Mucosa of stomach (tissue), 1 donor: ENCODE measurements around the gene ADCY9.

Experiments used
- H3K27me3 ChIP-seq: one replicate; pipeline ENCODE4 v1.7.0; 2013; ENCODE audit warnings: mild to moderate bottlenecking, low read length; ENCODE audit not compliant: control insufficient read depth, insufficient read depth
- H3K36me3 ChIP-seq: one replicate; pipeline ENCODE4 v1.7.0; 2013; ENCODE audit warnings: low read length; ENCODE audit not compliant: control insufficient read depth, insufficient read depth
- H3K4me1 ChIP-seq: one replicate; pipeline ENCODE4 v1.7.0; 2013; ENCODE audit warnings: mild to moderate bottlenecking, low read length; ENCODE audit not compliant: control insufficient read depth, insufficient read depth
- H3K4me3 ChIP-seq: one replicate; pipeline ENCODE4 v1.7.0; 2013; ENCODE audit warnings: low read length
- H3K9ac ChIP-seq: one replicate; pipeline ENCODE4 v1.7.0; 2013; ENCODE audit warnings: mild to moderate bottlenecking, low read length, moderate library complexity
- H3K9me3 ChIP-seq: one replicate; pipeline ENCODE4 v1.7.0; 2013; ENCODE audit warnings: mild to moderate bottlenecking, low read length, moderate library complexity; ENCODE audit not compliant: control insufficient read depth
- donor health status: Pancreatic carcinoma.

Gene ADCY9

GRCh38 chr16:4032768-4033167 lies 83.5 kb downstream of the ADCY9 start:
- Histone ChIP-seq H3K9me3 (no peaks in the 10 kb centered on the region), H3K36me3 (no peaks in the 10 kb centered on the region), H3K4me3 (no peak overlapping the region), H3K9ac (no peak overlapping the region), H3K27me3 (no peaks in the 10 kb centered on the region), H3K4me1 (no peaks in the 10 kb centered on the region)

GRCh38 chr16:4028144-4028543 lies 88.1 kb downstream of the ADCY9 start:
- H3K36me3 ChIP-seq = no peaks in the 10 kb centered on the region
- no peak overlapping the region for H3K9ac ChIP-seq
- no peak overlapping the region for H3K4me3 ChIP-seq
- no peaks in the 10 kb centered on the region for H3K27me3 ChIP-seq
- no peaks in the 10 kb centered on the region for H3K4me1 ChIP-seq
- H3K9me3 ChIP-seq = no peaks in the 10 kb centered on the region

GRCh38 chr16:4026854-4027253 lies 89.4 kb downstream of the ADCY9 start:
- Histone ChIP-seq H3K4me1 (peaks cover 3% of the 10 kb centered on the region), H3K9ac (no peak overlapping the region)

GRCh38 chr16:4025428-4025827 lies 90.8 kb downstream of the ADCY9 start:
- Histone ChIP-seq H3K36me3 (no peaks in the 10 kb centered on the region), H3K4me1 (peaks cover 11% of the 10 kb centered on the region), H3K9me3 (no peaks in the 10 kb centered on the region), H3K9ac (no peak overlapping the region), H3K27me3 (no peaks in the 10 kb centered on the region), H3K4me3 (no peak overlapping the region)

More at GRCh38 chr16:4026854-4027253, 89.4 kb downstream of the ADCY9 start:
- no peak overlapping the region for H3K4me3 ChIP-seq
- H3K36me3 ChIP-seq = no peaks in the 10 kb centered on the region
- H3K27me3 ChIP-seq = no peaks in the 10 kb centered on the region
- H3K9me3 ChIP-seq = no peaks in the 10 kb centered on the region

GRCh38 chr16:4021916-4022315 lies 94.3 kb downstream of the ADCY9 start:
- peaks cover 26% of the 10 kb centered on the region for H3K4me1 ChIP-seq
- H3K36me3 ChIP-seq = no peaks in the 10 kb centered on the region
- H3K4me3 ChIP-seq = no peak overlapping the region
- no peak overlapping the region for H3K9ac ChIP-seq
- no peaks in the 10 kb centered on the region for H3K27me3 ChIP-seq
- no peaks in the 10 kb centered on the region for H3K9me3 ChIP-seq

- Histone ChIP-seq H3K27me3 (no peaks in the 10 kb centered on the region), H3K9me3 (no peaks in the 10 kb centered on the region)
These were observed 95.0 kb downstream of the ADCY9 start for GRCh38 chr16:4021070-4021779.

GRCh38 chr16:4019371-4019791 lies 96.9 kb downstream of the ADCY9 start:
- peak overlapping the region; percentile 36 for H3K4me3 ChIP-seq
- H3K9me3 ChIP-seq = no peaks in the 10 kb centered on the region
- peak overlapping the region; percentile 58 for H3K9ac ChIP-seq
- H3K36me3 ChIP-seq = no peaks in the 10 kb centered on the region
- H3K27me3 ChIP-seq = no peaks in the 10 kb centered on the region
- peaks cover 33% of the 10 kb centered on the region for H3K4me1 ChIP-seq

More at GRCh38 chr16:4021070-4021779, 95.0 kb downstream of the ADCY9 start:
- H3K36me3 ChIP-seq = no peaks in the 10 kb centered on the region
- H3K9ac ChIP-seq = no peak overlapping the region
- peaks cover 26% of the 10 kb centered on the region for H3K4me1 ChIP-seq
- H3K4me3 ChIP-seq = no peak overlapping the region

GRCh38 chr16:4018391-4018790 lies 97.9 kb downstream of the ADCY9 start:
- H3K36me3 ChIP-seq = no peaks in the 10 kb centered on the region
- no peaks in the 10 kb centered on the region for H3K9me3 ChIP-seq
- H3K9ac ChIP-seq = no peak overlapping the region
- no peak overlapping the region for H3K4me3 ChIP-seq
- H3K4me1 ChIP-seq = peaks cover 33% of the 10 kb centered on the region
- no peaks in the 10 kb centered on the region for H3K27me3 ChIP-seq

GRCh38 chr16:4017807-4018206 lies 98.4 kb downstream of the ADCY9 start:
- Histone ChIP-seq H3K27me3 (no peaks in the 10 kb centered on the region), H3K4me3 (no peak overlapping the region), H3K36me3 (no peaks in the 10 kb centered on the region), H3K9me3 (no peaks in the 10 kb centered on the region), H3K9ac (no peak overlapping the region), H3K4me1 (peaks cover 34% of the 10 kb centered on the region)

- no peaks in the 10 kb centered on the region for H3K27me3 ChIP-seq
- no peak overlapping the region for H3K9ac ChIP-seq
- no peaks in the 10 kb centered on the region for H3K9me3 ChIP-seq
- H3K4me1 ChIP-seq = peaks cover 38% of the 10 kb centered on the region
- H3K36me3 ChIP-seq = no peaks in the 10 kb centered on the region
- H3K4me3 ChIP-seq = no peak overlapping the region
These were observed 99.6 kb downstream of the ADCY9 start for GRCh38 chr16:4016658-4017057.

- H3K36me3 ChIP-seq = no peaks in the 10 kb centered on the region
- no peaks in the 10 kb centered on the region for H3K27me3 ChIP-seq
- no peaks in the 10 kb centered on the region for H3K9me3 ChIP-seq
- H3K4me3 ChIP-seq = no peak overlapping the region
- H3K9ac ChIP-seq = no peak overlapping the region
- peaks cover 32% of the 10 kb centered on the region for H3K4me1 ChIP-seq
These were observed 100.3 kb downstream of the ADCY9 start for GRCh38 chr16:4016005-4016352.

- Histone ChIP-seq H3K4me3 (no peak overlapping the region), H3K36me3 (no peaks in the 10 kb centered on the region), H3K9me3 (no peaks in the 10 kb centered on the region), H3K27me3 (no peaks in the 10 kb centered on the region), H3K4me1 (peaks cover 32% of the 10 kb centered on the region), H3K9ac (no peak overlapping the region)
These were observed 100.8 kb downstream of the ADCY9 start for GRCh38 chr16:4015275-4016004.
